HUES48 (cell line): ENCODE data around the gene IL26.

Experiments
- H3K27ac ChIP-seq: one replicate; pipeline ENCODE4 v1.7.0; 2013; ENCODE audit warnings: low read depth, low read length, inconsistent platforms
- H3K27me3 ChIP-seq: 2 replicates; pipeline ENCODE4 v1.6.1; 2013; ENCODE audit warnings: mild to moderate bottlenecking, low read length; ENCODE audit not compliant: control insufficient read depth, insufficient read depth
- H3K36me3 ChIP-seq: 2 replicates; pipeline ENCODE4 v1.6.1; 2013; ENCODE audit warnings: low read length; ENCODE audit not compliant: control insufficient read depth, insufficient read depth
- H3K4me1 ChIP-seq: 2 replicates; pipeline ENCODE4 v1.6.1; 2013; ENCODE audit warnings: mild to moderate bottlenecking, low read length; ENCODE audit not compliant: control insufficient read depth, insufficient read depth
- H3K4me3 ChIP-seq: 2 replicates; pipeline ENCODE4 v1.5.1; 2013; ENCODE audit warnings: mild to moderate bottlenecking, low read depth, low read length
- H3K9ac ChIP-seq: 2 replicates; pipeline ENCODE4 v1.6.1; 2013; ENCODE audit warnings: mild to moderate bottlenecking, low read depth, low read length, moderate library complexity
- H3K9me3 ChIP-seq: 2 replicates; pipeline ENCODE4 v1.6.1; 2013; ENCODE audit warnings: low read length; ENCODE audit not compliant: control insufficient read depth, insufficient read depth

The IL26 gene

GRCh38 chr12:68239309-68239982 lies 13.8 kb upstream of the IL26 start:
- no peaks in the 10 kb centered on the region for H3K27me3 ChIP-seq
- no peak overlapping the region for H3K27ac ChIP-seq
- no peaks in the 10 kb centered on the region for H3K9me3 ChIP-seq
- no peaks in the 10 kb centered on the region for H3K36me3 ChIP-seq
- H3K9ac ChIP-seq: no peak overlapping the region
- no peaks in the 10 kb centered on the region for H3K4me1 ChIP-seq
- H3K4me3 ChIP-seq: no peak overlapping the region

- Histone ChIP-seq H3K4me3 (no peak overlapping the region), H3K27me3 (no peaks in the 10 kb centered on the region), H3K9ac (no peak overlapping the region), H3K4me1 (no peaks in the 10 kb centered on the region), H3K27ac (no peak overlapping the region), H3K9me3 (no peaks in the 10 kb centered on the region), H3K36me3 (no peaks in the 10 kb centered on the region)
Measured at GRCh38 chr12:68237619-68238018, 12.0 kb upstream of the IL26 start.

- H3K9ac ChIP-seq: no peak overlapping the region
- no peaks in the 10 kb centered on the region for H3K9me3 ChIP-seq
- no peak overlapping the region for H3K27ac ChIP-seq
- no peaks in the 10 kb centered on the region for H3K36me3 ChIP-seq
- H3K4me1 ChIP-seq: no peaks in the 10 kb centered on the region
- H3K27me3 ChIP-seq: no peaks in the 10 kb centered on the region
- no peak overlapping the region for H3K4me3 ChIP-seq
Measured at GRCh38 chr12:68237078-68237477, 11.5 kb upstream of the IL26 start.

- Histone ChIP-seq H3K27ac (no peak overlapping the region), H3K9me3 (no peaks in the 10 kb centered on the region), H3K36me3 (no peaks in the 10 kb centered on the region), H3K4me3 (no peak overlapping the region), H3K4me1 (no peaks in the 10 kb centered on the region), H3K27me3 (no peaks in the 10 kb centered on the region), H3K9ac (no peak overlapping the region)
Measured at GRCh38 chr12:68236421-68237059, 10.9 kb upstream of the IL26 start.

- H3K27ac ChIP-seq: no peak overlapping the region
Measured at GRCh38 chr12:68235576-68235975, 10.0 kb upstream of the IL26 start.

GRCh38 chr12:68234140-68234539 lies 8.5 kb upstream of the IL26 start:
- Histone ChIP-seq H3K27me3 (no peaks in the 10 kb centered on the region), H3K9ac (no peak overlapping the region), H3K4me3 (no peak overlapping the region), H3K27ac (no peak overlapping the region), H3K4me1 (no peaks in the 10 kb centered on the region), H3K36me3 (no peaks in the 10 kb centered on the region), H3K9me3 (no peaks in the 10 kb centered on the region)

More at GRCh38 chr12:68235576-68235975, 10.0 kb upstream of the IL26 start:
- no peaks in the 10 kb centered on the region for H3K27me3 ChIP-seq
- no peaks in the 10 kb centered on the region for H3K9me3 ChIP-seq
- H3K4me1 ChIP-seq: no peaks in the 10 kb centered on the region
- H3K4me3 ChIP-seq: no peak overlapping the region
- H3K36me3 ChIP-seq: no peaks in the 10 kb centered on the region
- no peak overlapping the region for H3K9ac ChIP-seq

- H3K27ac ChIP-seq: no peak overlapping the region
- no peak overlapping the region for H3K9ac ChIP-seq
- H3K9me3 ChIP-seq: no peaks in the 10 kb centered on the region
- no peaks in the 10 kb centered on the region for H3K36me3 ChIP-seq
- H3K4me1 ChIP-seq: no peaks in the 10 kb centered on the region
- H3K4me3 ChIP-seq: no peak overlapping the region
- H3K27me3 ChIP-seq: no peaks in the 10 kb centered on the region
Measured at GRCh38 chr12:68233498-68233897, 7.9 kb upstream of the IL26 start.

- H3K9me3 ChIP-seq: no peaks in the 10 kb centered on the region
Measured at GRCh38 chr12:68231691-68232090, 6.1 kb upstream of the IL26 start.

GRCh38 chr12:68231229-68231628 lies 5.6 kb upstream of the IL26 start:
- no peaks in the 10 kb centered on the region for H3K4me1 ChIP-seq
- no peak overlapping the region for H3K4me3 ChIP-seq
- H3K27me3 ChIP-seq: no peaks in the 10 kb centered on the region
- no peak overlapping the region for H3K27ac ChIP-seq
- no peak overlapping the region for H3K9ac ChIP-seq
- no peaks in the 10 kb centered on the region for H3K9me3 ChIP-seq
- H3K36me3 ChIP-seq: no peaks in the 10 kb centered on the region

More at GRCh38 chr12:68231691-68232090, 6.1 kb upstream of the IL26 start:
- H3K27ac ChIP-seq: no peak overlapping the region
- no peaks in the 10 kb centered on the region for H3K36me3 ChIP-seq
- no peak overlapping the region for H3K9ac ChIP-seq
- H3K27me3 ChIP-seq: no peaks in the 10 kb centered on the region
- no peak overlapping the region for H3K4me3 ChIP-seq
- no peaks in the 10 kb centered on the region for H3K4me1 ChIP-seq

- H3K36me3 ChIP-seq: no peaks in the 10 kb centered on the region
- H3K9me3 ChIP-seq: no peaks in the 10 kb centered on the region
- no peaks in the 10 kb centered on the region for H3K4me1 ChIP-seq
- H3K4me3 ChIP-seq: no peak overlapping the region
- H3K27me3 ChIP-seq: no peaks in the 10 kb centered on the region
- H3K9ac ChIP-seq: no peak overlapping the region
- no peak overlapping the region for H3K27ac ChIP-seq
Measured at GRCh38 chr12:68229956-68230355, 4.3 kb upstream of the IL26 start.

- Histone ChIP-seq H3K4me3 (no peak overlapping the region), H3K27me3 (no peaks in the 10 kb centered on the region), H3K9ac (no peak overlapping the region), H3K4me1 (no peaks in the 10 kb centered on the region), H3K36me3 (no peaks in the 10 kb centered on the region), H3K27ac (no peak overlapping the region), H3K9me3 (no peaks in the 10 kb centered on the region)
Measured at GRCh38 chr12:68227356-68227755, 1.7 kb upstream of the IL26 start.
